Measurements from ENCODE around the gene MAP1LC3B2.

MAP1LC3B2 gene

DNA sequence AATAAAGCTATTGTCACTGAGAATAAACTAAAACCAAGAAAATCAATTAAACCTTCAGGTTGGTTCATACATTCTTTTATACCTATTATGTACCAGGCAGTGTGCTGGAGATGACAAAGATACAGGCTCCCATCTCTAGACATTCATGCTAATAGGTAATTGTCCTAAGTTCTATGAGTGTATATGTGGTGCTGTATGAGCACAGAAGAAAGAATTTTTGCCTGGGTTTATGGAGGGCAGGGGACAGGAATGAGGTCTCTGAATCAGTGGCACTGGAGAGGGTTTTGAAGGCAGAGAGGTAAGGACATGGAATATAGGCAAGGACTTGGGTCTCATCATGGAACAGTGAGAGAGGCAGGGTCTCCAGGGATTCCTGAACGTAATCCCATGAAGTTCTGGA is 38.7 kb downstream of the MAP1LC3B2 start:
- DNase-seq, result no peak

GRCh38 chr12:116598311-116599284 is 39.4 kb downstream of the MAP1LC3B2 start:
- no peak for DNase-seq

DNA sequence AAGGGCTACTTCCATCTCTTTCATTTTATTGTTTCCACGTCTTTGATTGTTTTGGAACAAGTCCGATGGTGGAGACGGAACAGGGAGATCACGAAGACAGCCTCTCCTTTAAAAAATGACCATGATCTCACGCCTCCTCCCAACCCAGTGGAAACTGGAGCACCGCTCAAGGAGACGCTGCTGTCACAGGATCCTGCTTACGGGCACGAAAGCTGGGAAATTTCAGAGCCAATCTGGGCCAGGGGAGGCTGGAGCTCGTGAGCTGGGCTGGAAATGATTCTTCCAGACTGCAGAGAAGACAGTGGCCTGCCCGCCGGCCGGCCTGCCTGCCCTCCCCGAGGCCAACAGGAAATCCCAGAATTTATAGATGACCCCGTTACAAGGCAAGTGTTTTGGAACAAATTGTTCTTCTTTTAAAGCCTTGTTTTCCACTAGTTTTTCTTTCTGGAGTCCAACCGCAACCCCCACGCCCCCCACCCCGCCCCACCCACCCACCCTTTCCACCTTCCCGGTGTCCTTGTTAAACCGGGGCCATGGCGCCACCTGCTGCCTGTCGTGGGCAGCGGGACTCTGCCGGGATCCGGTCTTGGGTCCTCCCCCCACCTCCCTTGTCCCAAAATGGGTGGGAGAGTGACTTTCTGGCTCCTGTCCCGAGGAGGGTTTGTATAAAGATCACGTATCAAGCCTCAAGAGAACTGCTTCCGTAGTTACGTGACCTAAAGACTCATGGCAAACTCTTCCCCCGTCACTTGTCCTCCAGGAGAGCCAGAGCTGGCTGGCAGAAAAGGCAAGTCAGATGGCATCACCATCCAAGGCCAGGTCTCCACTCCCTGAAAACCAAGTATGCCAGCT is 40.3 kb downstream of the MAP1LC3B2 start:
- peak; percentile 11 to 25 for DNase-seq

DNA sequence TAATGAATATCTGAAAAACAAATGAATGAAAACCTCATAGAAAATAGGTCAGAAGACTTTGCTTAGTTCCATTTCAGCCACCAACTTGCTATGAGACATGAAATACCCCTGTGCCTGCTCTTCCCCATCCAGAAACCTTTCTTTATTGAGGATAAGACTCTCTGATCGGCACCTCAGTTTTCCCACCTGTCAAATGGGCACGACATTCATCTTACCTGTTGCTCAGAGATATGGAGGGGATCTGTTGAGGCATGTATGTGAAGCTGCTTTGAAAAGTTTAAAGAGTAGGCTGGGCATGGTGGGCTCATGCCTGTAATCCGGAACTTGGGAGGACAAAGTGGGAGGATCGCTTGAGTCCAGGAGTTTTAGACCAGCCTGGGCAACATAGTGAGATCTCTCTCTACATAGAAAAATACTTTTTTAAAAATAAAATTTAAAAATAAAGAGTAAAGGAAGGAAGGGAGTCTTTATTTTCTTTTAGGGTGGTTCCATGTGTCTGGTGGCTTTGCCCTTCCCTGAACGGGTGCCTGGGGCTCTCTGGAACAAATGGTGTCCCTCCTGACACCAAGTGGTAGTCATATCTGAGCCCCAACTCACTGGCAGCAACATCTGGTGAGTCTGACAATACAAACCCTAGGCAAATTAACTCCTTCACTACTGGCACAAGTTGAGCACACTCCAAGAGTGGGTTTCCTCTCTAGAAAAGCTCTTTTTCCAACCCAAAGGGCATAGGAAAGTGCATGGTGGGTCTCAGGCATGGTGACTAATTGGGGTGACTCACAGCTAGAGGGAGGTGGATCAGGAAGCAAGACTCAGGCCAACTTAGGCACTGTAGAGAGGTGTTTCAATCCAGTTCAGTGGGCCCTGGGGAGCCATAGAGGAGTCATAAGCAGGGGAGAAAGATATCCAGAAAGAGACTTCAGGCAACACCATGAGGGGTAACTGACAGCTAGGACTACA is 42.1 kb downstream of the MAP1LC3B2 start:
- no peak for DNase-seq

DNA sequence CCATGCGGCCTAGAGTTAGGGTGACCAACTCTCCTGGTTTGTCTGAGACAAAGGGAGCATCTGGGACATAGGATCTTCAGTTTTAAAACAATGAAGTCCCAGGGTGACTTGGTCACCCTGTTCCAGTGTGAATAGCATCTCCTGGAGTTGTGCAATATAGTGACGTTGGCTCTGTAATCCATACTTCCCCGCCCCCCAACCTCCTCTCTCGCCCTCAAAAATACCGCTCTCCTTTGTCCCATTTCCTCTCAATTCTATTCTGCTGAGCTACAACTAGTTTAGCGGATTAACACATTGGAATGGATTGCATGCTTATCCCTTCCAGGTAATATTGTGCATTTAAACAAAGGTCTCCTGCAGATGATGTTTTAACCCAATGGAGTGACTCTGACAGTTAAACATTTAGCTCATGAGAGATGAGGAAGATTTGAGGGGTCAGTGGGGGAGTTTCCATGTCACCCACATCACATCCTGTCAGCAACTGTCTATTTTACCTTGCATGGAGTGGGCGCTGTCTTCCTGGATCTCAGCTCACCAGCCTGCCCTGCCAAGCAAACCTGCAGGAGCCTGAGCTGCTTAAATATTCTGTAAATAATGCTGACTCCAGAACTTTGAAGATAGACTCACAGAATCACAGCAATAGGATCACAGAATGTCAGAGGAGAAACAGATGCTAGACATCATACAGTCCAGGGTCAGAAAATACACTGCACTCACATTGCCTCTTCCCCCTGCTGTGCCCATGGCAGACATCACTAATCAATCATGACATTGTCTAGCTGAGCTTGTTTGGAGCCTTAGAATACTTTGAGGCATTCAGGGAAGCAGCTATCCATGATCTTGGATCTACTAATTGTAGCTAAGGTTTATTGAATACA is 43.0 kb downstream of the MAP1LC3B2 start:
- no peak for DNase-seq

- DNase-seq, result peak; percentile 55 to 82
These were observed 44.5 kb downstream of the MAP1LC3B2 start for GRCh38 chr12:116603546-116604177.

DNA sequence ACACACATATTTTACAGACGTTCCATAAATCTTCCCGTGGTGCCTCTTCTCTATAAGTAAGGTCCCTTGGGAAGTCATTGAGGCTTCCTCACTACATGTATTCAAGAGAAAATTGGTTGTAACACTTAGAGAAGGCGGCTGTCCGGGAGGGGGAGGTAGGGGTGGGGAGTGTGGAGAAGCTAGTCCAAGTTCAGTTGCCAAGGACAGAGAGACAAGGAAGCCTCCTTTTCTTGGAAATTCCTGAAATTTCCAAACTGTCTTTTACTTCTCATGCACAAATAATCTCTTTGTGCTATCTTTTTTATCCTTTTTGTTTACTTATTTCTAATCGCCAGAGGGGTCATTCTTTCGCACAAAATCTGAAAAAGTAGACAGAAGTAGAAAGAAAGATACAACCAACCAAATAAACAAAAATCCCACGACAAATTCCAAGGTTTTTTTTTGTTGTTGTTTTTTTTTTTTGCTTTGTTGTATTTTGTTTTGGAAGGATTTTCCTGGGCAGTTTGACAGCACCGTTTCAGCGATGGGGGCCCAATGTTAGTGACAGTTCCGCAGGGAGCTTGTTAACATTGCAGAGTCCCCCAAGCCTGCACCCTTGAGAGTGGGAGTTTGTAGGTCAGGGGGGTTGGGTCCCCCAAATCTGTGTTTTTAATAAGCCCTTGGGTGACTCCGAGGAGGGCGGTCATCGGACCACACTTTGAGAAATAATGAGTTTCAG is 45.2 kb downstream of the MAP1LC3B2 start:
- peak; percentile 35 to 72 for DNase-seq

- peak in 1 of 2 experiments; percentile 50 for DNase-seq
These were observed 45.9 kb downstream of the MAP1LC3B2 start for GRCh38 chr12:116604951-116605641.

DNA sequence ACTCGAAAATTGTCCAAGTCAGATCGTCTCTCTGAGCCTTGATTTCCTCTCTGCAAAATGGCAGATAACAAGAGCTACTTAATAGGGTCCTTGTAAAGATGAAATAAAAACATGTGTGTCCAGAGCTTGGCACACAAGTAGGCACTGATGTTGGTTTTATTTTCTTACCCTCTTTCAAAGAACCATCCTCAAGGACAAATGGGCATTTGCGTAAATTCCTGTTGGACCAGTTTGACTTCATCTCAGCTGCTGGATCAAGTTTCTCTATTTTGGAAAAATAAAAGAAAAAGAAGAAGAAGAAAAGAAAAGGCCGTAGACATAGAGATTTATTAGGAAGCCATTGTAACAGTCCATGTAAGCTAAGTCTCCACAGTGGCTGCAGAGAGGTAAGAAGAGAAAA is 47.2 kb downstream of the MAP1LC3B2 start:
- DNase-seq, result no peak

- DNase-seq, result no peak
These were observed 47.9 kb downstream of the MAP1LC3B2 start for GRCh38 chr12:116607039-116607438.

- DNase-seq, result peak in 1 of 2 experiments; percentile 17
These were observed 50.3 kb downstream of the MAP1LC3B2 start for GRCh38 chr12:116609319-116610114.

DNA sequence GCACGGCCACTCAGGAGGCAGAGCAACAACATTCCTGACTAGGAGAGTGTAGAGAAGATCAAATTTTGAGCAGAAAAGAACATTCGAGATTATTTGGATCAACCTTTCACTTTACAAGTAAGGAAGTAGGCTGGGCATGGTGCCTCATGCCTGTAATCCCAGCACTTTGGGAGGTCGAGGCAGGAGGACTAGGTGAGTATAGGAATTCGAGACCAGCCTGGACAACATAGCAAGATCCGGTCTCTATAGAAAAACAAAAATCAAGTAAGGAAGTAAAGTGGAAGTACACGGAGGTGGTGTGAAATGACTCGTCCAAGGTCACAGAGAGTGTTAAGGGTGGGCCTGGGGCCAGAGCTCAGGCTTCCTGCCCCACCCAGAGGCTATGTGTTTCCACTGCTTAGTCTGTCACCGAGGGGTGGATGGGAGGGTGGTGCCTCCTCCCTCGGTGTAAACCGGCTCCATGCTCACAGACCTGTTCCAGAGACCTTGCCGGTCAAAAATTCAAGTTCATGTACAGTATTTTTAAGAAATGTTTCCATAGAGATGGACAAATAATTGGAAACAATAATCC is 51.9 kb downstream of the MAP1LC3B2 start:
- no peak for DNase-seq

GRCh38 chr12:116612436-116612835 is 53.3 kb downstream of the MAP1LC3B2 start:
- DNase-seq, result no peak

DNA sequence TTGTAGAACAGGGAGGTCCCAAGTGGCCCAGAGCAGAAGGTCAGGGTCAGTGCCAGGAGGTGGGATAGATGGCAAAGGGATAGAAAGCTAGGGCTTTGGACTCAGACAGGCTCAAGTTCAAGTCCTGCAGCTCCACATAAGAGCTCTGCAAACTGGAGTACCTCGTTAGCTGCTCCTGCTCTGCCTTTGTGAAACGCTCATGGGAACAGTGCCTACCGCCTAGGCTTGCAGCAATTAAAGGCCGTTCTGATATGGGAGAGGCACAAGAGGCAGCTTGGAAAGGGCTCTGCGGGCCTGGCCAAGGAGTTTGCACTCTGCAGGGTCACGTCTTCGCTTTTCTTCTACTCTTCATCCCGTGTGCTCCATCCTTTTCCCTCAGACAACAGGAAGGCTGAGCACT is 54.1 kb downstream of the MAP1LC3B2 start:
- DNase-seq, result no peak

GRCh38 chr12:116614194-116614915 is 55.2 kb downstream of the MAP1LC3B2 start:
- DNase-seq, result no peak

DNA sequence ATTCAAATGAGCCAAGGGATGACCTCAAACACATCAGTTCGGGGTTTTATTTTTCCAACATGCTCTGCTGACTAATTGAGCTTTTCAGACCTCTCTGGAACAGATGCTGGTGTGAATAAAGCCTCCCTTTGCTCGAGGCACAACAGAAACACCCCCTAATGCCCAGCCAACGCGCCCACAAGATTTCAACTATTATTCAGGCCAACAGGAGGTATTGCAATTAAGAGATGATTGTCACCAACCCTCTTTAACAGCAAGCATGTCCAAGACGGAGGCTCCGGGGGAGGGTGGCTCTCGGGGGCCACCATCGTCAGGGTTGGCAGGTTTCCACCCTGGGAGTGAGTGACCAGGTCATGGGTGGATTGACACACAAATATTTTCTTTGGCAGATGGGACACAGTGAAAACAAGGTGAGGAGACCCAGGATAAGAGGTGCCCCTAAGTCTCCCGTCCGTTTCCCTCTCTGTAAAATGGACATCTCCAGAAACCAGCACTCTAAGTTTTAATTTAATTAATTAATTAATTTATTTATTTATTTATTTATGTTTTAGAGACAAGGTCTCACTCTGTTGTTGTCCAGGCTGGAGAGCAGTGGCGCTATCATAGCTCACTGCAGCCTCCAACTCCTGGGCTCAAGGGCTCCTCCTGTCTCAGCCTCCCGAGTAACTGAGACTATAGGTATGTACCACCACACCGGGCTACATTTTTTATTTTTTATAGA is 56.1 kb downstream of the MAP1LC3B2 start:
- DNase-seq, result peak in 1 of 2 experiments; percentile 15
